C4-2B (cell line): Measurements from ENCODE around the gene EXOC7.

ENCODE experiments used
- CTCF ChIP-seq: fragments of 450-650 bp; conservative IDR thresholded peaks from 2 replicates; pipeline ENCODE4 v1.5.1; 2017; ENCODE audit warnings: mild to moderate bottlenecking
- ZFX ChIP-seq: fragments of 450-650 bp; IDR thresholded peaks from 2 replicates; pipeline ENCODE4 v1.6.1; 2017

- TF ChIP-seq CTCF (no peak), ZFX (no peak)
These were observed 37.1 kb upstream of the EXOC7 start for GRCh38 chr17:76140661-76141211.
